BLaER1 treated with 17β-estradiol and CSF1 and Interleukin-3, amounts not matched to agents 10 nM and 100 nM (cell line): ENCODE measurements around the gene NOD1.
"Not testable (repeated sequence)": the region's sequence is repeated elsewhere in the genome, so short reads cannot be mapped to it uniquely, and the experiment has no call there.

Experiments
- H3K27ac ChIP-seq, 11 experiments: shearing (Covaris generic); formaldehyde crosslinking; 2 replicates each; pipeline ENCODE4 v1.8.1; 2022
- H3K27me3 ChIP-seq, 11 experiments: shearing (Covaris generic); formaldehyde crosslinking; 2 replicates each; pipeline ENCODE4 v1.8.1; 2022
- H3K36me3 ChIP-seq, 11 experiments: shearing (Covaris generic); formaldehyde crosslinking; 2 replicates each; pipeline ENCODE4 v1.8.1; 2022
- H3K4me1 ChIP-seq, 10 experiments: shearing (Covaris generic); formaldehyde crosslinking; 2 replicates each; pipeline ENCODE4 v1.8.1; 2022
- H3K4me2 ChIP-seq, 11 experiments: shearing (Covaris generic); formaldehyde crosslinking; 2 replicates each; pipeline ENCODE4 v1.8.1; 2022
- H3K4me3 ChIP-seq, 10 experiments: shearing (Covaris generic); formaldehyde crosslinking; 2 replicates each; pipeline ENCODE4 v1.8.1; 2022
- H3K9ac ChIP-seq, 11 experiments: shearing (Covaris generic); formaldehyde crosslinking; 2 replicates each; pipeline ENCODE4 v1.8.1; 2022
- H3K9me3 ChIP-seq, 11 experiments: shearing (Covaris generic); formaldehyde crosslinking; replicated peaks in 1 of 11; 2 replicates each; pipeline ENCODE4 v1.8.1; 2022
- H4K20me1 ChIP-seq, 11 experiments: shearing (Covaris generic); formaldehyde crosslinking; 2 replicates each; pipeline ENCODE4 v1.8.1; 2022
- Cebpa-rat ChIP-seq, 11 experiments: shearing (Covaris generic); IDR thresholded peaks; 2 replicates each; pipeline ENCODE4 v1.8.1; 2022

The NOD1 gene

DNA sequence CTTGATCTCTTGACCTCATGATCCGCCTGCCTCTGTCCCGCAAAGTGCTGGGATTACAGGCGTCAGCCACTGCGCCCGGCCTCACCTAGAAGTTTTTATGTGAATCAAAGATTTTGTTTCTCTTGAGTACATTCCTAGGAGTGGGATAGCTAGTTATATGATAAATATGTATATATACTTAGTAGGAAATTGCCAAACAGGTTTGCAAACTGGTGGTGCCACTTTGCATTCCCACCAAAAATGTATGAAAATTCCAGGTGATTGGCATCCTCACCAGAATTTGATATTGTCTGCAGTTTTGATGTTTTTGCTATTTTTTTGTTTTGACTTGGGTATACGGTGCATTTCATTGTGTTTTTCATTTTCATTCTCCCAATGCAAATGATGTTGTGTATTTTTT is 86.8 kb downstream of the NOD1 start:
- Histone ChIP-seq H3K4me1 (peaks cover 0 to 38% (median 7%) of the 10 kb centered on the region in 10 experiments; a peak in 10 of 20 replicates), H4K20me1 (no peaks in the 10 kb centered on the region), H3K4me3 (no peak overlapping the region), H3K27me3 (no peaks in the 10 kb centered on the region), H3K4me2 (peak overlapping the region in 2 of 11 experiments; percentile 47 to 79; a peak in 1 of 22 replicates), H3K27ac (no peak overlapping the region), H3K9me3 (no peaks in the 10 kb centered on the region; a peak in 1 of 22 replicates), H3K9ac (no peak overlapping the region), H3K36me3 (peaks cover 0 to 25% (median 4%) of the 10 kb centered on the region in 11 experiments; a peak in 7 of 22 replicates)
- no peak for TF ChIP-seq Cebpa-rat (IDR thresholded peaks at IDR 0.05)

DNA sequence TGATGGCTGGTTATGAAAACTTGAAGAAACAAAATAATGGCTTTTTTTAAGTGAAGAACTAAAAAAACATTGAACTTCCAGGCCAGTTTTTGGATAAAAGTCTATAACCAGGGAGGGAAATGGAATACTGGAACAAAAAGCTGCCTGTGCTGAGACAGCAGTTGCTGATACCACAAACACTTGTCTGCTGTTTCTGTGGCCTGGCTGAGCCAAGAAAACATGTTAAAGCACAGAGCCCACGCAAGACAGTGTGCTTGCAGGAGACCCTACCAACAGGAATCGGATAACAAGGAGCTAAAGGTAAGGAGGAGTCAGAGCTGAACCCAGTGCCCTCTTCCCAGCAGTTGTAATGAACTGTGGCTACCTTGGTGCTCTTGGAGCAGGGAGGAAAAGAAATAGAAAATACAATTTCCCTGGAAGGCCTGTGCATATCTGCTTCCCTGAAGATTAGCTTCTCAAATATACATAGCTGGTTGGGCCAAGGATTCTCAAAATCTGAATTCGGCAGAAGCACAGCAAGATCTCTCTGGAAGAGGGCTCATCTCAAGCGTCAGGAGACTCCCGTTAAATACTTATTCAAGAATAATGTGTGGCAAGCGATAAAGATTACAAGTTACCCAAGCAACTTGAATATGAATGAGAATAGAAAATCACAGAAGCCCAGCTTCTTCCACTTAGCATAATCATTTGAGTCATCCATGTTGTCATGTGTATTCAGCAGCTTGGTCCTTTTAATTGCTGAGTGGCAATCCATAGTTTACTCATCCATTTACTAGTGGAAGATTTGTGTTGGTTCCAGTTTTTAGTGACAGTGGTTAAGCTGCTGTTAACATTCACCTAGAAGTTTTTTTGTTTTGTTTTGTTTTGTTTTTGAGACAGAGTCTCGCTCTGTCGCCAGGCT is 87.6 kb downstream of the NOD1 start:
- Histone ChIP-seq H3K27ac (peak overlapping the region in 1 of 11 experiments; percentile 2; a peak in 2 of 22 replicates), H3K36me3 (peaks cover 0 to 24% (median 4%) of the 10 kb centered on the region in 11 experiments; a peak in 7 of 22 replicates), H3K27me3 (no peaks in the 10 kb centered on the region)

DNA sequence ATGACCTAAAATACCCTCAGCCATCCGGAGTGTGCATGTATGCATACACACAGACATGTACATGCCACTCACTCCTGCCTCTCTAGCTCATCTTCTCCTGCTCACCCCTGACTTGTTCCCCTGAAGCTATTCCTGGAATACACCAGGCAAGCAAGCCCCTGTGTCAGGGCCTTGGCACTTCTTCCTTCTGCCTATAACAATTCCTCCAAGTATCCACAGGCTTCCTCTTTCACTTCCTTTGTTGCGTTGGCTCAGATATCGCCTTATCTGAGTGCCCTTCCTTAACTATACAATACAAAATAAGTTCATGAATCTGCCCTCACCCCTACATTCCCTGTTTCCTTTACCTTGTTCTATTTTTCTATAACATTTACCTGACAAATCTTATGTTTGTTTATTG is 88.8 kb downstream of the NOD1 start:
- 0 out of 22 replicates have a peak, but pooled peaks cover 0 to 3% (median 0%) of the 10 kb centered on the region in 11 experiments for H4K20me1 ChIP-seq
- no peak overlapping the region for H3K4me3 ChIP-seq

More for the DNA sequence above, 87.6 kb downstream of the NOD1 start:
- no peak overlapping the region for H3K4me3 ChIP-seq
- no peaks in the 10 kb centered on the region for H4K20me1 ChIP-seq
- peak overlapping the region in 2 of 11 experiments; percentile 47 to 79; a peak in 4 of 22 replicates for H3K4me2 ChIP-seq
- peaks cover 0 to 38% (median 7%) of the 10 kb centered on the region in 10 experiments; a peak in 10 of 20 replicates for H3K4me1 ChIP-seq
- no peak overlapping the region for H3K9ac ChIP-seq
- H3K9me3 ChIP-seq, result no peaks in the 10 kb centered on the region; a peak in 1 of 22 replicates
- no peak for TF ChIP-seq Cebpa-rat (IDR thresholded peaks at IDR 0.05)

DNA sequence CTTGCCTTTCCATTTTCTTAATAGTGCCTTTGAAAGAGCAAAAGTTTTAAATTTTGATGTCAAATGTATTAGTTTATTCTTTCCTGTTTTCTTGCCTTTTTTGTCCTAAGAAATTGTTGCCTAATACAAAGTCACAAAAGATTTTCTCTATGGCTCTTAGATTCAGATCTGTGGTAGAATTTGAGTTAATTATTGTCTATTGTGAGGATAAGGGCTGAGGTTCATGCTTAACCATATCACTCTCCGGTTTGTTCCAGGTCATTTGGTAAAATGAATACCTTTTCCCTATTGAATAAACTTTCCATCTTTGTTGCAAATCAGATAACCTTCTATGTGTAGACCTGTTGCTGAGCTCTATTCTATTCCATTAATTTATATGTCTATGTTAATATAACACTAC is 96.0 kb downstream of the NOD1 start:
- Histone ChIP-seq H3K4me2 (no peak overlapping the region), H3K4me1 (no peaks in the 10 kb centered on the region), H3K9me3 (peaks cover 28 to 44% (median 39%) of the 10 kb centered on the region in 11 experiments), H4K20me1 (0 out of 22 replicates have a peak, but pooled peaks cover 0 to 3% (median 0%) of the 10 kb centered on the region in 11 experiments), H3K36me3 (peaks cover 0 to 12% (median 0%) of the 10 kb centered on the region in 11 experiments; a peak in 4 of 22 replicates), H3K27me3 (no peaks in the 10 kb centered on the region; a peak in 1 of 22 replicates), H3K9ac (no peak overlapping the region), H3K27ac (no peak overlapping the region), H3K4me3 (no peak overlapping the region)
- no peak for TF ChIP-seq Cebpa-rat (IDR thresholded peaks at IDR 0.05)

More for the DNA sequence above, 88.8 kb downstream of the NOD1 start:
- Histone ChIP-seq H3K9ac (no peak overlapping the region), H3K9me3 (no peaks in the 10 kb centered on the region; a peak in 1 of 22 replicates), H3K4me2 (peak overlapping the region in 6 of 11 experiments; percentile 10 to 79 (median 36); a peak in 10 of 22 replicates), H3K27me3 (no peaks in the 10 kb centered on the region; a peak in 1 of 22 replicates), H3K27ac (no peak overlapping the region), H3K36me3 (peaks cover 0 to 14% (median 3%) of the 10 kb centered on the region in 11 experiments; a peak in 5 of 22 replicates), H3K4me1 (peaks cover 0 to 38% (median 7%) of the 10 kb centered on the region in 10 experiments; a peak in 10 of 20 replicates)
- no peak for TF ChIP-seq Cebpa-rat (IDR thresholded peaks at IDR 0.05)

DNA sequence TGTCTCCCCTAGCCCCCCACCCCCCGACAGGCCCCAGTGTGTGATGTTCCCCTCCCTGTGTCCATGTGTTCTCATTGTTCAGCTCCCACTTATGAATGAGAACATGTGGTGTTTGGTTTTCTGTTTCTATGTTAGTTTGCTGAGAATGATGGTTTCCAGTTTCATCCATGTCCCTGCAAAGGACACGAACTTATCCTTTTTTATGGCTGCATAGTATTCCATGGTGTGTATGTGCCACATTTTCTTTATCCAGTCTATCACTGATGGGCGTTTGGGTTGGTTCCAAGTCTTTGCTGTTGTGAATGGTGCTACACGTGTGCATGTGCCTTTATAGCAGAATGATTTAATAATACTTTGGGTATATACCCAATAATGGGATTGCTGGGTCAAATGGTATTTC is 97.8 kb downstream of the NOD1 start:
- not testable (repeated sequence) for H3K4me3 ChIP-seq, H3K27ac ChIP-seq, H3K9ac ChIP-seq, H3K27me3 ChIP-seq, H3K4me2 ChIP-seq, H4K20me1 ChIP-seq, H3K4me1 ChIP-seq
- H3K9me3 ChIP-seq, result peaks cover 28 to 44% (median 39%) of the 10 kb centered on the region in 11 experiments
- H3K36me3 ChIP-seq, result peaks cover 0 to 12% (median 0%) of the 10 kb centered on the region in 11 experiments; a peak in 4 of 22 replicates

DNA sequence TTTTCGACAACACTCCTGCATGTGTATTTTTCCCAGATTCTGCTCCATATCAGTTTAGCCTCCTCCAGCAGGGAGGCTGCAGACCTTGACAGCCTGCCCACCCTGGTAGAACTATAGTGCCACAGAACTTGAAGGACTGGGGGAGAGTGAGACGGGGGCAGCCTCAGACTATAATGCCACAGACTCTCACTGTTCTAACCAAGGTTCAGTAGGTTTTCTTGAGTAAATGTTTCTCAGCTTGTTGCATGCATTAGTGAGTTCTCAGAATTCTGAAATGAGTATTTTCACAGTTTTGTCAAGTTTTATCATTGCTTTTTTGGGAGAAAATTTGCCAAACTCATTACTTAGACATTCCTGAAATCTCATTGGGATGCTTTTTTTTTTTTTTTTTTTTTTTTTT is 98.3 kb downstream of the NOD1 start:
- no peaks in the 10 kb centered on the region for H3K4me1 ChIP-seq
- no peak overlapping the region for H3K9ac ChIP-seq
- no peak overlapping the region for H3K27ac ChIP-seq
- 0 out of 22 replicates have a peak, but pooled peaks cover 0 to 3% (median 0%) of the 10 kb centered on the region in 11 experiments for H4K20me1 ChIP-seq
- H3K4me2 ChIP-seq, result no peak overlapping the region
- H3K36me3 ChIP-seq, result peaks cover 0 to 12% (median 0%) of the 10 kb centered on the region in 11 experiments; a peak in 4 of 22 replicates
- no peaks in the 10 kb centered on the region; a peak in 1 of 22 replicates for H3K27me3 ChIP-seq
- no peak overlapping the region for H3K4me3 ChIP-seq
- TF ChIP-seq Cebpa-rat (IDR thresholded peaks at IDR 0.05), result no peak
- peaks cover 28 to 44% (median 39%) of the 10 kb centered on the region in 11 experiments for H3K9me3 ChIP-seq

DNA sequence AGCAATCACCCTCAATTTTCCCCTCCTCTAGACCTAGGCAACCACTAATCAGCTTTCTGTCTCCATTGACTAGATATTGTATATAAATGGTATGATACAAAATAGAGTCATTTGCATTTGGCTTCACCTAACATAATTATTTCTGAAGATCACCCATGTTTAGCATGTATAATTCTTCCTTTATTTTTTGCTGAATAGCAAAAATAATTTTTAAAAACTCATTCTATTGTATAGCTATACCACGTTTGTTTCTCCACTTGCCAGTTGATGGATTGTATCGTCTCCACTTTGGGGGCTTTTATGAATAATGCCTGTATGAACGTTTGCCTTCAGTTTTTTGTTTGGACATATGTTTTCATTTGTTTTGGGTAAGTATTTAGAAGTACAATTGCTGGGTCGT is 98.8 kb downstream of the NOD1 start:
- Histone ChIP-seq H4K20me1 (no peaks in the 10 kb centered on the region), H3K4me3 (no peak overlapping the region), H3K4me1 (no peaks in the 10 kb centered on the region), H3K9me3 (peaks cover 28 to 44% (median 39%) of the 10 kb centered on the region in 11 experiments), H3K27me3 (no peaks in the 10 kb centered on the region), H3K27ac (no peak overlapping the region), H3K36me3 (peaks cover 0 to 12% (median 0%) of the 10 kb centered on the region in 11 experiments; a peak in 4 of 22 replicates), H3K9ac (no peak overlapping the region), H3K4me2 (no peak overlapping the region)
- no peak for TF ChIP-seq Cebpa-rat (IDR thresholded peaks at IDR 0.05)

DNA sequence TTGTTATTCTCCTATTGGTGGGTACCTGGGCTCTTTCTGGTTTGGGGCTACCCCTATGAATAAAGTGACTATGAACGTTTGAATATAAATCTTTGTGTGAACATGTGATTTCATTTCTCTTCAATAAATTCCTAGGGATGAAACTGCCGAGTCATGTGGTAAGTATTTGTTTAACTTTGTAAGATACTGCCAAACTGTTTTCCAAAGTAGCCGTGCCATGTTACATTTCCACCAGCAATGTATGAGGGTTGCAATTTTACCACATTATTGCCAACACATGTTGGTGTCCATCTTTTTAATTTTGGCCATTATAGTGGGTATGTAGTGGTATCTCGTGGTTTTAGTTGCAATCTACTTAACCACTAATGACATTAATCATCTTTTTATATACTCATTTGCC is 99.5 kb downstream of the NOD1 start:
- Histone ChIP-seq H4K20me1 (no peaks in the 10 kb centered on the region), H3K27ac (no peak overlapping the region), H3K9ac (no peak overlapping the region), H3K36me3 (peaks cover 0 to 12% (median 0%) of the 10 kb centered on the region in 11 experiments; a peak in 4 of 22 replicates), H3K4me2 (no peak overlapping the region), H3K9me3 (peaks cover 28 to 42% (median 38%) of the 10 kb centered on the region in 11 experiments), H3K4me3 (no peak overlapping the region), H3K4me1 (no peaks in the 10 kb centered on the region), H3K27me3 (no peaks in the 10 kb centered on the region)
- TF ChIP-seq Cebpa-rat (IDR thresholded peaks at IDR 0.05), result no peak

DNA sequence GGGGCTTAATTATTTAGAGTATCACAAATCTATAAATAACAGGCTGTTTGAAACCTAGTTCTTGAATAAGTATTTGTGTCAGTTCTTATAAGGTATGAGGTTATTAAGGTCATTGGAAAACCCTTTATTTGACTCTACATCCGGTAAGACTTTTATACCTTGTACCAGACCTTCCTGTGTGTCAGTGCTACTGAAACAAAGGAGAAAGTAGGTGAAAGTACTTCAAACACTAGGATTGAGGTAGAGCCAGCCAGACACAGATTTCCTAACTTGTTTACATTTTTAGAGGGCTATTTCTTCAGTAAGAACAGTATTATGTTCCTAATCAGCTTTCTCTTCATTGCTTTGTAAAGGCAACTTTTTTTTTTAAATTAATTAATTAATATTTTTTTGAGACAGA is 100.3 kb downstream of the NOD1 start:
- no peaks in the 10 kb centered on the region for H3K27me3 ChIP-seq
- no peak overlapping the region for H3K9ac ChIP-seq
- peaks cover 25 to 34% (median 30%) of the 10 kb centered on the region in 11 experiments for H3K9me3 ChIP-seq
- H3K4me2 ChIP-seq, result no peak overlapping the region
- H3K4me1 ChIP-seq, result no peaks in the 10 kb centered on the region
- no peak for TF ChIP-seq Cebpa-rat (IDR thresholded peaks at IDR 0.05)
- H3K27ac ChIP-seq, result no peak overlapping the region
- no peaks in the 10 kb centered on the region for H4K20me1 ChIP-seq
- no peak overlapping the region for H3K4me3 ChIP-seq
- peaks cover 0 to 9% (median 0%) of the 10 kb centered on the region in 11 experiments; a peak in 4 of 22 replicates for H3K36me3 ChIP-seq
